A549 (cell line): Measurements from ENCODE around the gene ULBP3. TPM values are rescaled to one million over a fixed set of nuclear protein-coding genes. Genes with fewer than 3 reads are reported as not detected.

ENCODE experiments used
- ATAC-seq, 2 experiments: fragments of 200-7000 bp in 1 of 2; fragments of >200 bp in 1 of 2; cut with Nextera tagmentation in 1 of 2; cut with Tn5 transposase in 1 of 2; 3 replicates each; pipeline versions ENCODE4 v1.8.0 to v1.9.1; 2018 to 2020; ENCODE audit warnings: mild to moderate bottlenecking in 1 of 2, moderate library complexity in 1 of 2
- CTCF ChIA-PET: fragments of 300-600 bp; sonication (Branson Sonifier 250); formaldehyde crosslinking; extraction: SDS; loops from one replicate; lab custom pipeline; 2021; ENCODE audit warnings: antibody characterized with exemption, inconsistent platforms; lab: Yijun Ruan, JAX
- POLR2A ChIA-PET: fragments of 350-600 bp; formaldehyde crosslinking; extraction: SDS; loops from one replicate; lab custom pipeline; 2021; ENCODE audit warnings: antibody characterized with exemption, inconsistent platforms; lab: Yijun Ruan, JAX
- DNase-seq, 2 experiments: peaks; one replicate each; pipeline versions ENCODE4 v3.0.0 to v3.0.0-alpha.2; 2011 to 2016; ENCODE audit warnings: low read depth in 1 of 2, low spot score in 1 of 2
- FAIRE-seq: peaks from 2 replicates; lab custom pipeline; 2011; peaks lifted over from hg19 to GRCh38; lab: Jason Lieb, UNC
- H3K27ac ChIP-seq, 2 experiments: fragments of >200 bp; sonication (Bioruptor Twin); formaldehyde crosslinking; 3 replicates each; pipeline ENCODE4 v1.5.1; 2016 to 2017
- H3K4me1 ChIP-seq: fragments of >200 bp; sonication (Bioruptor Twin); formaldehyde crosslinking; 3 replicates; pipeline ENCODE4 v1.6.1; 2016
- H3K4me2 ChIP-seq: fragments of >200 bp; sonication (Bioruptor Twin); formaldehyde crosslinking; 3 replicates; pipeline ENCODE4 v1.6.1; 2016
- H3K4me3 ChIP-seq: fragments of >200 bp; sonication (Bioruptor Twin); formaldehyde crosslinking; 3 replicates; pipeline ENCODE4 v1.5.1; 2016
- H3K9me3 ChIP-seq: fragments of >200 bp; sonication (Bioruptor Twin); formaldehyde crosslinking; 3 replicates; pipeline ENCODE4 v1.6.1; 2016
- CBX8 ChIP-seq: fragments of 200-600 bp; sonication (generic); IDR thresholded peaks from 2 replicates; pipeline ENCODE4 v1.6.1; 2016
- CHD2 ChIP-seq: fragments of 150-350 bp; IDR thresholded peaks from 2 replicates; pipeline ENCODE4 v1.6.1; 2014; ENCODE audit warnings: low read length; ENCODE audit not compliant: partially characterized antibody
- CHD4 ChIP-seq: fragments of 200-600 bp; sonication (generic); IDR thresholded peaks from 2 replicates; pipeline ENCODE4 v1.6.1; 2016; ENCODE audit warnings: antibody characterized with exemption, mild to moderate bottlenecking, borderline replicate concordance
- EP300 ChIP-seq, 2 experiments: fragments of >200 bp; sonication (Bioruptor Twin); formaldehyde crosslinking; IDR thresholded peaks; 2 replicates in 1 of 2; 3 replicates in 1 of 2; pipeline ENCODE4 v1.6.1; 2016 to 2017
- FOSB ChIP-seq: fragments of 250-450 bp; sonication (Bioruptor Pico); IDR thresholded peaks from 2 replicates; pipeline ENCODE4 v1.5.0; 2020; ENCODE audit warnings: mild to moderate bottlenecking, moderate library complexity
- FOSL2 ChIP-seq, 2 experiments: fragments of 450-650 bp in 1 of 2; fragments of >200 bp in 1 of 2; sonication (Bioruptor Twin) in 1 of 2; formaldehyde crosslinking; IDR thresholded peaks; 2 replicates each; pipeline versions ENCODE4 v1.5.0 to v1.6.1; 2016 to 2020; ENCODE audit warnings: mild to moderate bottlenecking in 1 of 2, moderate library complexity in 1 of 2
- HDAC2 ChIP-seq: fragments of 200-600 bp; sonication (generic); IDR thresholded peaks from 2 replicates; pipeline ENCODE4 v1.6.1; 2016
- HOXA7 ChIP-seq: fragments of 250-450 bp; sonication (Bioruptor Pico); IDR thresholded peaks from 2 replicates; pipeline ENCODE4 v1.5.0; 2020; ENCODE audit warnings: mild to moderate bottlenecking, moderate library complexity
- HOXB13 ChIP-seq: fragments of 250-450 bp; sonication (Bioruptor Pico); IDR thresholded peaks from 2 replicates; pipeline ENCODE4 v1.5.0; 2020; ENCODE audit warnings: low read depth, mild to moderate bottlenecking, moderate library complexity
- HOXB5 ChIP-seq: fragments of 250-450 bp; sonication (Bioruptor Pico); IDR thresholded peaks from 2 replicates; pipeline ENCODE4 v1.5.0; 2020; ENCODE audit warnings: mild to moderate bottlenecking, moderate library complexity
- JUN ChIP-seq, 2 experiments: fragments of >200 bp; sonication (Bioruptor Twin); formaldehyde crosslinking; IDR thresholded peaks; 2 replicates in 1 of 2; 3 replicates in 1 of 2; pipeline ENCODE4 v1.6.1; 2016 to 2017
- JUNB ChIP-seq: fragments of >200 bp; sonication (Bioruptor Twin); formaldehyde crosslinking; IDR thresholded peaks from 2 replicates; pipeline ENCODE4 v1.6.1; 2016
- NPAS2 ChIP-seq: fragments of 250-450 bp; sonication (Bioruptor Pico); IDR thresholded peaks from 2 replicates; pipeline ENCODE4 v1.8.0; 2022; ENCODE audit warnings: mild to moderate bottlenecking, moderate library complexity, borderline replicate concordance
- PHF8 ChIP-seq: fragments of 200-600 bp; sonication (generic); IDR thresholded peaks from 2 replicates; pipeline ENCODE4 v1.6.1; 2016; ENCODE audit warnings: low read depth, mild to moderate bottlenecking, antibody characterized with exemption, moderate library complexity, borderline replicate concordance
- RAD21 ChIP-seq, 2 experiments: fragments of >200 bp in 1 of 2; sonication (Bioruptor Twin) in 1 of 2; formaldehyde crosslinking in 1 of 2; IDR thresholded peaks in 1 of 2; conservative IDR thresholded peaks in 1 of 2; 2 replicates in 1 of 2; 3 replicates in 1 of 2; pipeline ENCODE4 v1.6.1; 2012 to 2018; ENCODE audit warnings: inconsistent platforms in 1 of 2
- RARB ChIP-seq: fragments of 250-450 bp; sonication (Bioruptor Pico); IDR thresholded peaks from 2 replicates; pipeline ENCODE4 v1.8.0; 2021; ENCODE audit warnings: mild to moderate bottlenecking, moderate library complexity
- RCOR1 ChIP-seq: fragments of 150-350 bp; IDR thresholded peaks from 2 replicates; pipeline ENCODE4 v1.6.1; 2014; ENCODE audit warnings: antibody characterized with exemption, low read length, low read depth
- TFCP2L1 ChIP-seq: fragments of 250-450 bp; sonication (Bioruptor Pico); IDR thresholded peaks from 2 replicates; pipeline ENCODE4 v1.5.0; 2021; ENCODE audit warnings: mild to moderate bottlenecking
- TP53 ChIP-seq: fragments of 250-450 bp; sonication (Bioruptor Pico); IDR thresholded peaks from 2 replicates; pipeline ENCODE4 v1.5.0; 2021; ENCODE audit warnings: mild to moderate bottlenecking, moderate library complexity
- ZC3H11A ChIP-seq: fragments of 450-650 bp; IDR thresholded peaks from 2 replicates; pipeline ENCODE4 v1.6.1; 2014; ENCODE audit warnings: antibody characterized with exemption, mild to moderate bottlenecking
- ZNF302 ChIP-seq: fragments of 250-450 bp; sonication (Bioruptor Pico); IDR thresholded peaks from 2 replicates; pipeline ENCODE4 v1.9.0; 2021; ENCODE audit warnings: inconsistent platforms, mild to moderate bottlenecking, moderate library complexity
- WGBS: methylation state at CpG from one replicate; pipeline ENCODE4 v1.1.6; 2017; ENCODE audit errors: missing lambda C conversion rate; 5-methylcytosine and 5-hydroxymethylcytosine counted together
- polyA plus RNA-seq, 4 experiments: library from polyadenylated mRNA; depleted of rRNA in 3 of 4; stranded (reverse); fragments of >200 nt; fragmentation: RNase III in 1 of 4; extraction: RNeasy Plus Mini Kit Qiagen cat#74134 plus additional on column Dnase treatment in 1 of 4; gene quantifications; 2 replicates in 3 of 4; 3 replicates in 1 of 4; pipeline ENCODE4 v1.2.3, GENCODE V29; 2011 to 2017
- TF ChIP-seq, protein P1 (sequence below): fragments of 200-600 bp; sonication (generic); IDR thresholded peaks from 2 replicates; pipeline ENCODE4 v1.6.1; 2016; ENCODE audit warnings: antibody characterized with exemption, mild to moderate bottlenecking, moderate library complexity
- TF ChIP-seq, protein P2 (sequence below): fragments of >200 bp; sonication (Bioruptor Twin); formaldehyde crosslinking; IDR thresholded peaks from 2 replicates; pipeline ENCODE4 v1.6.1; 2016
- TF ChIP-seq, protein P3 (sequence below): fragments of >200 bp; sonication (Bioruptor Twin); formaldehyde crosslinking; IDR thresholded peaks from 3 replicates; pipeline ENCODE4 v1.5.1; 2016

ULBP3 gene
- polyA plus RNA-seq, 2 of the 4 experiments (the other 2 are of a cell fraction): 2.7 to 3.4 TPM

DNA sequence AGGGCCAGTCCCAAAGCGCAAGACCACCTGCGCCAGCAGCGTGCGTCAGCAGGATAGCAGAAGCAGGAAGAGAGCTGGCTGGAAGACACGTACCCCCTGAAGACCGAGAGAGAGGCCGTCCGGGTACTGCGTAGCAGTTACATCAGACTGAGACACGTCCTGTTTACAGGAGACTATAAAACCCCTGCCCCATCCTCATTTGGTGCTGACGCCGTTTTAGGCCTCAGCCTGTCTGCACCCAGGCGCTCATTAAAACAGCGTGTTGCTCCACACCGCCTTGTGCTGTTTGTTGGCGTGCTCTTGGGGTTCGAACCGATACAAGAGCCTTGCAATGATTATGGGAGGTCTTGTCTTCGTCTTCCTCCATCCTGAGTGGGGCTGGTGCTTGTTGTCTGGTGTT lies 31.8 kb upstream of the ULBP3 start:
- H3K4me2 ChIP-seq: no peak overlapping the region
- DNase-seq: no peak
- ChIA-PET POLR2A (no interaction called here), CTCF (interaction anchor here (1.3 kb wide), 1 partner anchor 16 kb away, joined by 3 read pairs; no protein-coding TSS in a partner anchor)
- no peak overlapping the region for H3K4me3 ChIP-seq
- 72% methylated on average over 19 of the region's 19 CpGs for WGBS
- H3K27ac ChIP-seq: no peak overlapping the region
- H3K9me3 ChIP-seq: no peaks in the 10 kb centered on the region
- no peak for ATAC-seq
- TF ChIP-seq ZNF302 (CRISPR knock-in tag) (no peak), HOXB13 (CRISPR knock-in tag) (no peak), JUN (IDR thresholded peaks at IDR 0.05) (no peak), RARB (no peak), CHD2 (no peak), CBX8 (no peak), TFCP2L1 (CRISPR knock-in tag) (no peak), FOSL2 (IDR thresholded peaks at IDR 0.05) (no peak), FOSL2 (CRISPR knock-in tag; IDR thresholded peaks at IDR 0.05) (no peak)
- TF ChIP-seq, protein P1, sequence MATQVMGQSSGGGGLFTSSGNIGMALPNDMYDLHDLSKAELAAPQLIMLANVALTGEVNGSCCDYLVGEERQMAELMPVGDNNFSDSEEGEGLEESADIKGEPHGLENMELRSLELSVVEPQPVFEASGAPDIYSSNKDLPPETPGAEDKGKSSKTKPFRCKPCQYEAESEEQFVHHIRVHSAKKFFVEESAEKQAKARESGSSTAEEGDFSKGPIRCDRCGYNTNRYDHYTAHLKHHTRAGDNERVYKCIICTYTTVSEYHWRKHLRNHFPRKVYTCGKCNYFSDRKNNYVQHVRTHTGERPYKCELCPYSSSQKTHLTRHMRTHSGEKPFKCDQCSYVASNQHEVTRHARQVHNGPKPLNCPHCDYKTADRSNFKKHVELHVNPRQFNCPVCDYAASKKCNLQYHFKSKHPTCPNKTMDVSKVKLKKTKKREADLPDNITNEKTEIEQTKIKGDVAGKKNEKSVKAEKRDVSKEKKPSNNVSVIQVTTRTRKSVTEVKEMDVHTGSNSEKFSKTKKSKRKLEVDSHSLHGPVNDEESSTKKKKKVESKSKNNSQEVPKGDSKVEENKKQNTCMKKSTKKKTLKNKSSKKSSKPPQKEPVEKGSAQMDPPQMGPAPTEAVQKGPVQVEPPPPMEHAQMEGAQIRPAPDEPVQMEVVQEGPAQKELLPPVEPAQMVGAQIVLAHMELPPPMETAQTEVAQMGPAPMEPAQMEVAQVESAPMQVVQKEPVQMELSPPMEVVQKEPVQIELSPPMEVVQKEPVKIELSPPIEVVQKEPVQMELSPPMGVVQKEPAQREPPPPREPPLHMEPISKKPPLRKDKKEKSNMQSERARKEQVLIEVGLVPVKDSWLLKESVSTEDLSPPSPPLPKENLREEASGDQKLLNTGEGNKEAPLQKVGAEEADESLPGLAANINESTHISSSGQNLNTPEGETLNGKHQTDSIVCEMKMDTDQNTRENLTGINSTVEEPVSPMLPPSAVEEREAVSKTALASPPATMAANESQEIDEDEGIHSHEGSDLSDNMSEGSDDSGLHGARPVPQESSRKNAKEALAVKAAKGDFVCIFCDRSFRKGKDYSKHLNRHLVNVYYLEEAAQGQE: no peak
- TF ChIP-seq, protein P2, sequence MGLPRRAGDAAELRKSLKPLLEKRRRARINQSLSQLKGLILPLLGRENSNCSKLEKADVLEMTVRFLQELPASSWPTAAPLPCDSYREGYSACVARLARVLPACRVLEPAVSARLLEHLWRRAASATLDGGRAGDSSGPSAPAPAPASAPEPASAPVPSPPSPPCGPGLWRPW: no peak
- TF ChIP-seq, protein P3, sequence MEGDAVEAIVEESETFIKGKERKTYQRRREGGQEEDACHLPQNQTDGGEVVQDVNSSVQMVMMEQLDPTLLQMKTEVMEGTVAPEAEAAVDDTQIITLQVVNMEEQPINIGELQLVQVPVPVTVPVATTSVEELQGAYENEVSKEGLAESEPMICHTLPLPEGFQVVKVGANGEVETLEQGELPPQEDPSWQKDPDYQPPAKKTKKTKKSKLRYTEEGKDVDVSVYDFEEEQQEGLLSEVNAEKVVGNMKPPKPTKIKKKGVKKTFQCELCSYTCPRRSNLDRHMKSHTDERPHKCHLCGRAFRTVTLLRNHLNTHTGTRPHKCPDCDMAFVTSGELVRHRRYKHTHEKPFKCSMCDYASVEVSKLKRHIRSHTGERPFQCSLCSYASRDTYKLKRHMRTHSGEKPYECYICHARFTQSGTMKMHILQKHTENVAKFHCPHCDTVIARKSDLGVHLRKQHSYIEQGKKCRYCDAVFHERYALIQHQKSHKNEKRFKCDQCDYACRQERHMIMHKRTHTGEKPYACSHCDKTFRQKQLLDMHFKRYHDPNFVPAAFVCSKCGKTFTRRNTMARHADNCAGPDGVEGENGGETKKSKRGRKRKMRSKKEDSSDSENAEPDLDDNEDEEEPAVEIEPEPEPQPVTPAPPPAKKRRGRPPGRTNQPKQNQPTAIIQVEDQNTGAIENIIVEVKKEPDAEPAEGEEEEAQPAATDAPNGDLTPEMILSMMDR: no peak
- FAIRE-seq: no peak
- no peaks in the 10 kb centered on the region for H3K4me1 ChIP-seq

DNA sequence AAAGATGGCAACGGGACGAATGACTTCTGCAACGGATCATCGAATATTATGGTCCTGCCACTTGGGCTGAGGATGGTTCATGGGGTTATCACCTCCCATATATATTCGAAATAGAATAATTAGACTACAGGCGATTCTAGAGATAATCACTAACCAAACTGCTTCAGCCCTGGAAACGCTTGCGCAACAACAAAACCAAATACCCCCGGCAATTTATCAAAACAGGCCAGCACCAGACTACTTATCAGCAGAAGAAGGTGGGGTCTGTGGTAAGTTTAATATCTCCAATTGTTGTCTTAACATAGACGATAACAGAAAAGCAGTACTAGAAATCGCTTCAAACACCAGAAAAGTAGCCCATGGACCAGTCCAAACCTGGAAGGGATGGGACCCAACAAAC lies 31.0 kb upstream of the ULBP3 start:
- WGBS: 66% methylated on average over 11 of the region's 11 CpGs

DNA sequence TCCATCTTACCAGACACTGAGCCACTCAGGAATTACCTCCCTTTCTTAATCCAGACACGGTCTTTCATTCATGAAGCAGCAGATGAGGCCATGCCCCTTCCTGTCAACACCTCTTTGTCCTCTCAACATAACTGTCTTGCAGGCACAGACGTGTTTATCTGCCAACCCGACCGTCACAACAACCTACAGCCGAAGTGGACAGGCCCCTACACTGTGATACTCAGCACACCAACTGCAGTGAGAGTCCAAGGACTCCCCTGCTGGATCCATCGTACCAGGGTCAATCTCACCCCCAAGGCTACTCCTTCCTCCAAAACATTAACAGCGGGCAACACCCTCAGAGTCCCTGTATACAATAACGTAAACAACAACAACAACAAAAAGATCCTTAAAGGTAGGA lies 30.6 kb upstream of the ULBP3 start:
- DNase-seq: no peak
- ChIA-PET CTCF (no interaction called here), POLR2A (no interaction called here)
- H3K27ac ChIP-seq: no peak overlapping the region
- H3K4me3 ChIP-seq: no peak overlapping the region
- H3K4me2 ChIP-seq: no peak overlapping the region
- 51% methylated on average over 8 of the region's 8 CpGs for WGBS
- no peak for ATAC-seq
- H3K4me1 ChIP-seq: no peaks in the 10 kb centered on the region
- no peaks in the 10 kb centered on the region for H3K9me3 ChIP-seq
- no peak for FAIRE-seq
- TF ChIP-seq CHD2 (no peak), EP300 (IDR thresholded peaks at IDR 0.05) (no peak), TP53 (CRISPR knock-in tag) (no peak), HDAC2 (no peak), NPAS2 (CRISPR knock-in tag) (no peak), RAD21 (conservative IDR thresholded peaks at IDR 0.05 in 1 of 2, IDR thresholded peaks at IDR 0.05 in 1 of 2) (no peak), JUNB (no peak), RCOR1 (no peak), ZC3H11A (no peak), HOXA7 (CRISPR knock-in tag) (no peak), FOSB (CRISPR knock-in tag) (no peak), CHD4 (no peak), PHF8 (no peak), HOXB5 (CRISPR knock-in tag) (no peak)
- TF ChIP-seq, protein P3: no peak

More for the DNA sequence above, 31.0 kb upstream of the ULBP3 start:
- POLR2A ChIA-PET: no interaction called here
- Histone ChIP-seq H3K4me3 (no peak overlapping the region), H3K9me3 (no peaks in the 10 kb centered on the region), H3K4me2 (no peak overlapping the region), H3K4me1 (no peaks in the 10 kb centered on the region), H3K27ac (no peak overlapping the region)
- DNase-seq (no peak), ATAC-seq (no peak), FAIRE-seq (no peak)
- CTCF ChIA-PET: interaction anchor here (1.3 kb wide), 1 partner anchor 15 kb away, joined by 3 read pairs; no protein-coding TSS in a partner anchor
- TF ChIP-seq, protein P2: no peak
- TF ChIP-seq RCOR1: no peak
- TF ChIP-seq FOSL2 (IDR thresholded peaks at IDR 0.05): no peak
- no peak for TF ChIP-seq FOSL2 (CRISPR knock-in tag; IDR thresholded peaks at IDR 0.05)
- TF ChIP-seq TP53 (CRISPR knock-in tag): no peak
